AG10803 (cell line): Measurements from ENCODE around the gene PPP1R37.

ENCODE experiments used
- DNase-seq: peaks from one replicate; pipeline ENCODE4 v3.0.0; 2010; ENCODE audit warnings: low read depth
- H3K4me3 ChIP-seq: 2 replicates; pipeline ENCODE4 v1.5.1; 2011; ENCODE audit warnings: mild to moderate bottlenecking, low read length, control low read depth
- TF ChIP-seq, protein P1 (sequence below): conservative IDR thresholded peaks from 2 replicates; pipeline ENCODE4 v1.5.1; 2011; ENCODE audit warnings: mild to moderate bottlenecking, low read length, control low read depth, inconsistent platforms

PPP1R37 gene

GRCh38 chr19:45170146-45171106 is 77.4 kb downstream of the PPP1R37 start:
- no peak for DNase-seq
- no peak overlapping the region for H3K4me3 ChIP-seq
- TF ChIP-seq, protein P1, sequence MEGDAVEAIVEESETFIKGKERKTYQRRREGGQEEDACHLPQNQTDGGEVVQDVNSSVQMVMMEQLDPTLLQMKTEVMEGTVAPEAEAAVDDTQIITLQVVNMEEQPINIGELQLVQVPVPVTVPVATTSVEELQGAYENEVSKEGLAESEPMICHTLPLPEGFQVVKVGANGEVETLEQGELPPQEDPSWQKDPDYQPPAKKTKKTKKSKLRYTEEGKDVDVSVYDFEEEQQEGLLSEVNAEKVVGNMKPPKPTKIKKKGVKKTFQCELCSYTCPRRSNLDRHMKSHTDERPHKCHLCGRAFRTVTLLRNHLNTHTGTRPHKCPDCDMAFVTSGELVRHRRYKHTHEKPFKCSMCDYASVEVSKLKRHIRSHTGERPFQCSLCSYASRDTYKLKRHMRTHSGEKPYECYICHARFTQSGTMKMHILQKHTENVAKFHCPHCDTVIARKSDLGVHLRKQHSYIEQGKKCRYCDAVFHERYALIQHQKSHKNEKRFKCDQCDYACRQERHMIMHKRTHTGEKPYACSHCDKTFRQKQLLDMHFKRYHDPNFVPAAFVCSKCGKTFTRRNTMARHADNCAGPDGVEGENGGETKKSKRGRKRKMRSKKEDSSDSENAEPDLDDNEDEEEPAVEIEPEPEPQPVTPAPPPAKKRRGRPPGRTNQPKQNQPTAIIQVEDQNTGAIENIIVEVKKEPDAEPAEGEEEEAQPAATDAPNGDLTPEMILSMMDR, result no peak

DNA sequence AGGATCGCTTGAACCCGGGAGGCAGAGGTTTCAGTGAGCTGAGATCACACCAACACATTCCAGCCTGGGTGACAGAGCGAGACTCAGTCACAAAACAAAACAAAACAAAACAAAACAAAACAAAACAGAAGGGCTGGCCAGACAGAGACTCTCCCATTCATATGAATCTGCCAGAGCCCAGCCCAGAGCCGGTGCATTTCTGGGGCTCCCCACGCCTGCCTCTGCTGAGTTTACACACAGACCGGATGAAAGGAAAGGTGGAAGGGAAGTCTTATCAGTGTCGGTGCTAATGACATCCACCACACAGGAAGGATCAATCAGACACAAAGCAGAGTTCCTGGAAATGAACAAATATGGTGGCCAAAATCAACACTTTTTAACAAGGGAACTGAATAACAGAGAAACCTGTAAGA is 78.2 kb downstream of the PPP1R37 start:
- H3K4me3 ChIP-seq, result no peak overlapping the region
- TF ChIP-seq, protein P1, result no peak
- DNase-seq, result no peak

GRCh38 chr19:45172173-45172572 is 79.2 kb downstream of the PPP1R37 start:
- DNase-seq, result no peak
- H3K4me3 ChIP-seq, result no peak overlapping the region
- TF ChIP-seq, protein P1, result no peak

- no peak overlapping the region for H3K4me3 ChIP-seq
- DNase-seq, result no peak
- TF ChIP-seq, protein P1, result no peak
These were observed 79.7 kb downstream of the PPP1R37 start for GRCh38 chr19:45172611-45173208.

GRCh38 chr19:45173816-45174215 is 80.8 kb downstream of the PPP1R37 start:
- peak; percentile 79 for DNase-seq
- no peak overlapping the region for H3K4me3 ChIP-seq
- TF ChIP-seq, protein P1, result no peak

DNA sequence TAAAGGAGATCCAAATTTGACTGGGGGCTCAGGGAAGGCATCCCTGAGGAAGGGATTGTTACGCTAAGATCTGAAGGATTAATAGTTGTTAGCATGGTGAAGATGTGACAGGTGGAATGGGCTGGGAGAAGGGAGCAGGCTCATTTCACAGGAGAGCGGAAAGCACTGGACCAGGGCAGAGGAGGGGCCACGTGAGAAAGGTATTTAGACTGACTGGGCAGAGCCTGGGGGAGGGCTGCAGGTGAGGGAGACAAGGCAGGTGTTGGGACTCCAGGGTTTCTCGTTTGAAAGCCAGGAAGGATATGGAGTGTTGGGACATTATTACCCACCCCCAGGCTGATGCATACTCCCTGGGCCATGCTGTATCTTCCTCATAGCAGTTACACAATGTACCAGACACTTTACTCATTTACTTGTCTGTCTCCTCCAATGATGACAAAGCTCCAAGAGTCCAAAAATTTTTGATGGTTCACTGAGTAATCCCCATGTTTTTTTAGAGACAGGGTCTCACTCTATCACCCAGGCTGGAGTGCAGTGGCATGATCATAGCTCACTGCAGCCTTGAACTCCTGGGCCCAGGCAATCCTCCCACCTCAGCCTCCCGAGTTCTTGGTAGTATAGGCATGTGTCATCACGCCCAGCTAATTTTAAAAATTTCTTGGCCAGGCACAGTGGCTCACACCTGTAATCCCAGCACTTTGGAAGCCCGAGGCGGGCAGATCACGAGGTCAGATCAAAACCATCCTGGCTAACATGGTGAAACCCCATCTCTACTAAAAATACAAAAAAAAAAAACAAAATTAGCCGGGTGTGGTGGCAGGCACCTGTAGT is 82.8 kb downstream of the PPP1R37 start:
- no peak for DNase-seq
- TF ChIP-seq, protein P1, result no peak
- no peak overlapping the region for H3K4me3 ChIP-seq
